HUES48 (cell line): Measurements from ENCODE around the gene CTCFL.

Experiments used
- H3K27ac ChIP-seq: one replicate; pipeline ENCODE4 v1.7.0; 2013; ENCODE audit warnings: low read depth, low read length, inconsistent platforms
- H3K27me3 ChIP-seq: 2 replicates; pipeline ENCODE4 v1.6.1; 2013; ENCODE audit warnings: mild to moderate bottlenecking, low read length; ENCODE audit not compliant: control insufficient read depth, insufficient read depth
- H3K36me3 ChIP-seq: 2 replicates; pipeline ENCODE4 v1.6.1; 2013; ENCODE audit warnings: low read length; ENCODE audit not compliant: control insufficient read depth, insufficient read depth
- H3K4me1 ChIP-seq: 2 replicates; pipeline ENCODE4 v1.6.1; 2013; ENCODE audit warnings: mild to moderate bottlenecking, low read length; ENCODE audit not compliant: control insufficient read depth, insufficient read depth
- H3K4me3 ChIP-seq: 2 replicates; pipeline ENCODE4 v1.5.1; 2013; ENCODE audit warnings: mild to moderate bottlenecking, low read depth, low read length
- H3K9ac ChIP-seq: 2 replicates; pipeline ENCODE4 v1.6.1; 2013; ENCODE audit warnings: mild to moderate bottlenecking, low read depth, low read length, moderate library complexity
- H3K9me3 ChIP-seq: 2 replicates; pipeline ENCODE4 v1.6.1; 2013; ENCODE audit warnings: low read length; ENCODE audit not compliant: control insufficient read depth, insufficient read depth

The CTCFL gene

GRCh38 chr20:57558614-57559288 lies 33.8 kb upstream of the CTCFL start:
- H3K4me3 ChIP-seq = no peak overlapping the region
- H3K27ac ChIP-seq = no peak overlapping the region
- H3K36me3 ChIP-seq = no peaks in the 10 kb centered on the region
- no peaks in the 10 kb centered on the region for H3K27me3 ChIP-seq
- no peak overlapping the region for H3K9ac ChIP-seq
- H3K9me3 ChIP-seq = no peaks in the 10 kb centered on the region
- no peaks in the 10 kb centered on the region for H3K4me1 ChIP-seq

DNA sequence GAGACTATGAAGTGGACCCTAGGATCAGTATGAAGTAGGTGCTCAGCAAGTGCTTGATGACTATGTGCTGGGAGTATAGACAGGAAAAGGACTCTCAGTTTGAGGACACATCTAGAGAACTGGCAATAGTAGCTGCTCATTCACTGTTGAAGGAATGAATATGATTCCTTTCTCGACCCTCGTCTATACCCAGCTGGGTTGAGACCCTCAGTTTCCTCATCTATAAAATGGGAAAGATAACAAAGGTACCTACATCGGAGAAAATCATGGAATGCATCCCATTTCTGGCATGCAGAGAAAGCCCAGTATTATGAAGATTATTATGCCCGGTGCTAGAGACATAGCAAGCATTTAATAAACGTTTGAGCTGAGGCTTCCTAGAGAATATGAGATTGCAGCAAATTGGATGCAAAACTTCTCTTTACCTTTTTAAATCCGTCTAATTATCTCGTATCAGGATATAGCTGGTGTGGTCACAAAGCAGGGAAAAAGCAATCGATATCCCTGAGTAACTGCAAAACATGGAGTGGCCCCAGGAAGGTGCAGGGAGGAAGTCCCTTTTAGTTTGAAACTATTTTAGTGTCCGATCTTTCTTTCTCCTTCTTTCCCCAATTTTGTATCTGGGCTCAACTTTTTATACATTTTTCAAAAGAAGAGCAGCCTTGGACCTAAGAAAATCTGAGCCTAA lies 33.1 kb upstream of the CTCFL start:
- Histone ChIP-seq H3K27me3 (no peaks in the 10 kb centered on the region), H3K9me3 (no peaks in the 10 kb centered on the region), H3K4me1 (no peaks in the 10 kb centered on the region), H3K36me3 (no peaks in the 10 kb centered on the region), H3K9ac (no peak overlapping the region), H3K4me3 (no peak overlapping the region), H3K27ac (no peak overlapping the region)

DNA sequence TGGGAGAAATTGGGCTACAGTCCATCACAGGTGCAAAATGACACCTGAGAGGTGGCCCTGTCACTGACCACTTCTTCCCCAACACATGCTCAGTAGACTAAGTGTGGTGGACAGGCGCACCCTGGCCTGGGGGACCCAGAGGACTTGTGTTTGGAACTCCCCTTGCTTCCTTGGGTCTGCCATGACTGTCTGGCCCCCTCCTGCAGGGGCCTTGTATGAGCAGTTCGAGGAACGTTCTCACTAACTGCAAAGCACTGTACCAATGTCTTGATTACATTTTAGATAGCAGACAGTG lies 32.0 kb upstream of the CTCFL start:
- Histone ChIP-seq H3K27me3 (no peaks in the 10 kb centered on the region), H3K36me3 (no peaks in the 10 kb centered on the region)

GRCh38 chr20:57555457-57556184 lies 30.7 kb upstream of the CTCFL start:
- H3K4me3 ChIP-seq = no peak overlapping the region
- H3K9me3 ChIP-seq = no peaks in the 10 kb centered on the region
- H3K27me3 ChIP-seq = no peaks in the 10 kb centered on the region
- no peak overlapping the region for H3K9ac ChIP-seq
- no peaks in the 10 kb centered on the region for H3K4me1 ChIP-seq
- no peaks in the 10 kb centered on the region for H3K36me3 ChIP-seq
- H3K27ac ChIP-seq = no peak overlapping the region

More for the DNA sequence above, 32.0 kb upstream of the CTCFL start:
- no peak overlapping the region for H3K27ac ChIP-seq
- no peaks in the 10 kb centered on the region for H3K4me1 ChIP-seq
- no peak overlapping the region for H3K9ac ChIP-seq
- no peak overlapping the region for H3K4me3 ChIP-seq
- no peaks in the 10 kb centered on the region for H3K9me3 ChIP-seq

GRCh38 chr20:57553376-57554018 lies 28.6 kb upstream of the CTCFL start:
- H3K9ac ChIP-seq = no peak overlapping the region
- H3K4me3 ChIP-seq = no peak overlapping the region
- no peaks in the 10 kb centered on the region for H3K36me3 ChIP-seq
- H3K4me1 ChIP-seq = no peaks in the 10 kb centered on the region
- H3K9me3 ChIP-seq = no peaks in the 10 kb centered on the region
- no peak overlapping the region for H3K27ac ChIP-seq
- H3K27me3 ChIP-seq = no peaks in the 10 kb centered on the region

DNA sequence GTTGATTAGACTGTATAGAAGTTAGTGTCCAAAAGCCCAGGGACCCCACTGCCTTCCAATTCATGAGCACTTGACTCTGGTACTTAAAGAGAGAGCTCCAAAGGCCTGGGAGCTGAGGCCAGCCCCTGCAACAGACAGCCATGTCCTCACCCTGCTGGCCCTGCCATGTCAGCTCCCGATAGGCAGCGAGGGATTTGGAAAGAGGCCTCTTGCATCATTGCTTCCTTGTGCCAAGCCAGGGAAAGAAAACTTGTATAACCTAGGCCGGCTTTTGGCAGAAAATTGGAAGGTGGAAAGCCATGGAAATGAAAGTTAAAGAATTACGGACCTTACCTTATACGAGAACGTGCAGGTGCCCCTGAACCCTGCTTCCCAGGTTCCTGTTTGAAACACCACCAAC lies 27.5 kb upstream of the CTCFL start:
- H3K9ac ChIP-seq = no peak overlapping the region
- H3K9me3 ChIP-seq = no peaks in the 10 kb centered on the region
- H3K4me1 ChIP-seq = no peaks in the 10 kb centered on the region
- no peaks in the 10 kb centered on the region for H3K36me3 ChIP-seq
- H3K27ac ChIP-seq = no peak overlapping the region
- no peak overlapping the region for H3K4me3 ChIP-seq
- no peaks in the 10 kb centered on the region for H3K27me3 ChIP-seq

- Histone ChIP-seq H3K27ac (no peak overlapping the region), H3K9me3 (no peaks in the 10 kb centered on the region), H3K9ac (no peak overlapping the region), H3K4me3 (no peak overlapping the region), H3K27me3 (no peaks in the 10 kb centered on the region), H3K4me1 (peaks cover 2% of the 10 kb centered on the region; the same call in 1 of the 2 replicates), H3K36me3 (no peaks in the 10 kb centered on the region)
Observed at GRCh38 chr20:57548177-57549058, 23.5 kb upstream of the CTCFL start.

GRCh38 chr20:57546956-57547649 lies 22.2 kb upstream of the CTCFL start:
- Histone ChIP-seq H3K27me3 (no peaks in the 10 kb centered on the region), H3K36me3 (no peaks in the 10 kb centered on the region), H3K27ac (no peak overlapping the region), H3K9ac (no peak overlapping the region), H3K4me1 (peaks cover 2% of the 10 kb centered on the region; the same call in 1 of the 2 replicates), H3K4me3 (no peak overlapping the region), H3K9me3 (no peaks in the 10 kb centered on the region)

DNA sequence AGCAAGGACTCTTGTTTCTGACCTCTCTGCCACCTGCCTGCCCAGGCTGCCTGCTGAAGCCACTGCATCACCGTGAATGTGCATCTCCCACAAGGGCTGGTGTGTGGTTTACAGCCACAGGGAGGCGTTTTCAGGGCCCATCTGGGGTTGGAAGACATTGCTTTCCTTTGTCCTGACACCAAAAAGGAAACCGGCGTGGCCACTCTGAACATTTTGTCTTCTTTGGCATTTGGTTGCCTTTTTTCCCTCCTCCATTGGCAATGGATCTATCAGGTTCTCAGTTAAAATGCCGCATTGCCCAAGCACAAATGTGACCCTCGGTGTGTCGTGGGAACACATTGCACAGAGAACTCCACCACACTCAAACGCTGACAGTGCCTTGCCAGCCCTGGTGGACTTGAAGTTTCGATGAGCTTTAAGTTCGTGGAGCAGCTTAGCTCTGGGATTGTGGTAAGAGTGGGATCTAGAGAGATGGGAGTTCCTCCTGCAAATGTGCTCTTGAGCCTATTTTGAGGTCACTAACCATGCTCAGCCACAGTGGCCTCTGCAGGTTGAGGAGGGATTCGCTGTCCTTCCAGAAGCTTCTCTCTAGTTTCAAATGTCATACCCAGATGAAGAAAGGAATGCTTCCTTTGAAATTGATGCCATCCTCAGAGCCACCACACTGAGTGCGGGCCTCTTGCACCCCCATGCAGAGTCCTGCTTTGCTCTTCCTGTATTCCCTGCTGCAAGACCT lies 21.2 kb upstream of the CTCFL start:
- no peak overlapping the region for H3K4me3 ChIP-seq
- H3K27me3 ChIP-seq = no peaks in the 10 kb centered on the region
- no peak overlapping the region for H3K27ac ChIP-seq
- H3K9ac ChIP-seq = no peak overlapping the region
- H3K9me3 ChIP-seq = no peaks in the 10 kb centered on the region
- H3K4me1 ChIP-seq = peaks cover 2% of the 10 kb centered on the region; the same call in 1 of the 2 replicates
- no peaks in the 10 kb centered on the region for H3K36me3 ChIP-seq
